ENCODE data around the gene CXCR1.
"Not testable (repeated sequence)": the region's sequence is repeated elsewhere in the genome, so short reads cannot be mapped to it uniquely, and the experiment has no call there.

The CXCR1 gene

DNA sequence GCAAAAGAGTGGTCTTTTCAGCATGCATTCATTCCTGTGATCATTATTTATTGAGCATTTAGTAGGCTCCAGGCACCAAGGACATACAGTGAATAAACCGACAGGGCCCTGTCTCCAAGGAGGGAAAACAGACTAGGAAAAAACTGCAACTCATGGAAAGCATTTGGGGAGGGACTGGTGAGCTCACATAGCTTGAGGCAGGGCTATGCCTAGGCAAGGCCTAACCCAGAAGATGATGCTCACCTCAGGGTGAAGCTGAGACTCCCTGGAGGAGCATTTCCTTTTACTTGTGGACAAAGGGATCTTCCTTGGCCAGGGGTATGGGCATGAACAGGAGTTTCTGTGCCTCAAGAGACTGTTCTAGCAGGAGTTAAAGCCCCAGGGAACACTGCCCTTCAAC is 3.9 kb downstream of the CXCR1 start:
- no peak for DNase-seq (ENCODE audit: low read depth in 2 of 3, low spot score in 2 of 3)

DNA sequence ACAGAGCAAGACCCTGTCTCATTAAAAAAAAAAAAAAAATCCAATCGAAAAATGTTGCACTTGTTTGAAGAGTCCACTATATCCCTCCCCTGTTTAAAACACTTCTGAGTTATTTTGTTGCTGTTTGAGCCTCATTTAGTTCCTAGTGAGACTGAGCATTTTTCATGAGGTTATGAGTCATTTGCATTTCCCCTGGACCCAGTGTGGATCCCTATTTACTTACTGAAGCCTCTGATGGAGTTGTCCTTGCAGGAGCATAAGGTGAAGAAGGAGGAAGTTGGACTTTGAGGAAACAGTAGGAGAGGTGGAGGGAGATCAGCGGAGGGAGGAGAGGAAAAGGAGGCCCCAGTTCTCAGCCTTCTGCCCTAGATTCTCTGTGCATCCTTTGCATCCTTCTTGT is 5.1 kb downstream of the CXCR1 start:
- DNase-seq (ENCODE audit: low read depth in 2 of 3, low spot score in 2 of 3): no peak

DNA sequence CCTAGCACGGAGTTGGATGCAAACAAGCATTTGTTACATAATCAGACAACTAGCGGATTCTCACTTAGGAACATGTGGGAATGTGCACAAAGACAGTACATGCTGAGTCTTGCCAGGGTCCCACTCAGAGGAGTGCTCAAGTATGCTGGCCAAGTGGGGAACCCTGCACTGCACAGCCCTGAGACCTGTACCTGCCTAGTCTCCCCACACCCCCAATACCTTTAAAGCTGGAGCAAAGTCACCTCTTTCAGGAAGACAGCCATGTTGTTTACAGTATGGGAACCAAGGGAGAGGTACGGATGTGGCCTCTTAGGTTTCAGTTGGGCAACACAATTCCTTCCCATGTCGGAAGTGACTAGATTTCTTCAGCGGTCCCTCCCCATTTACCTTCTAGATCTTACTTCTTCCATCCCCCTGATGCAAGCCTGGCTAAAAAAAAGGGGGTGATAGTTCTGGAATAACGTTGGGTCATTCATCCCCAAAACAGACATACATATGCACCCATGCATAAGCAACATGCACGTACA is 10.7 kb downstream of the CXCR1 start:
- no peak for DNase-seq (ENCODE audit: low read depth in 2 of 3, low spot score in 2 of 3)

DNA sequence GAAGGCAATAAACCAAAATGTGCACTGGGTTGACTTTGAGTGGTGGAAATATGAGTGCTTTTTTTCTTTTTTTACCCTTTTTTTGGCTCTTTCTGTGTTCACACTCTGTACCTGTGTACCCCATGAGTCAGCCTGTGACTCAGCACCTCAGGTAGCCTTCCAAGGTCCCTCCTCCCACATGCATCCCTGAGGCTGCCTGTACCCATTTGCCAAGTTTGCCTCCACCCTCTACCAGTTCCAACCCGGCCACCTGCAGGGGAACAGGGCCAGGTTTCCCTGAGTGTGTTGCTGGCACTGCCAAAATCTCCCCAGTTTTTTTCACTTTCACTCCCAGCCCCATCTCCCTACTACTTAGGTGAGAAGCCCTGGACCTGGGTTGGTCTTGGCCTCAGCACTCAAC is 14.0 kb downstream of the CXCR1 start:
- DNase-seq (ENCODE audit: low read depth in 2 of 3, low spot score in 2 of 3): no peak

DNA sequence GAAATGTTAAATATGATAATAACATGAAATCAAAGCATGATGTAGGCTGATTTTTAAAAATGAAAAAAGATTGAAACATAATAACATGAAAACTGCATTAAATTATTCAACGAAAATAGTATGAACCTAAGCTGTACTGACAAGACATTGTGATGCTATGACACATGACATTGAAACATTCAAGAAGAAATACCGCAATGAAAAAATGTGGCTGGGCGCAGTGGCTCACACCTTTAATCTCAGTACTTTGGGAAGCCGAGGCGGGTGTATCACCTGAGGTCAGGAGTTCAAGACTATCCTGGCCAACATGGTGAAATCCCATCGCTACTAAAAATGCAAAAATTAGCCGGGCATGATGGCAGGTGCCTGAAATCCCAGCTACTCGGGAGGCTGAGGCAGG is 14.6 kb downstream of the CXCR1 start:
- no peak for DNase-seq (ENCODE audit: low read depth in 2 of 3, low spot score in 2 of 3)

DNA sequence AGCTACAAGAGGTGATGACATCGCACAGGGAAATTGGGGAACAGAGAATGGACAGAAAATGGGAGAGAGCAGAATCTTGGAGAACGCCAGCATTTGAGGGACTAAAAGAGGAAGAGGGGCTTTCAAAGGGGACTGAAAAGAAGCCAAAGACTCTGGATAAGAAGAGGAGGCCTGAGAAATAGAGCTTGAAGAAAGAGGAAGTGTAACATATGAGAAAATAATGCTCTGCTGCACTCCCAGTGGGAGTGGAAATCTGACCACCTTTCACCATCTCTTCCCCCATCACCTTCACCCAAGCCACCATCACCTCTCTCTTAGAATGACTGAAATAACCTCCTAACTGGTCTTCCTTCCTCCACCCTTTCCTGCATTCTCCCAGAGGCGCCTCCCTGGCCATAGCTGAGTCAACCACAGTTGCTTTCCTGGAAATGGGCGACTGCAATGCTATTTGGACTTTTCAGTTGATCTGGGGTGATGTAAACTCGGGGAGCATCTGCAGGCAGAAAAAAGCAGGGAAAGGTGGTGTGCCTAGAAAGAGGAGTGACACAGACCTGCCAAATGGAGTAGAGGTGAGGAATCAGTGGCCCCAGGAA is 16.8 kb downstream of the CXCR1 start:
- DNase-seq (ENCODE audit: low read depth in 2 of 3, low spot score in 2 of 3): no peak

DNA sequence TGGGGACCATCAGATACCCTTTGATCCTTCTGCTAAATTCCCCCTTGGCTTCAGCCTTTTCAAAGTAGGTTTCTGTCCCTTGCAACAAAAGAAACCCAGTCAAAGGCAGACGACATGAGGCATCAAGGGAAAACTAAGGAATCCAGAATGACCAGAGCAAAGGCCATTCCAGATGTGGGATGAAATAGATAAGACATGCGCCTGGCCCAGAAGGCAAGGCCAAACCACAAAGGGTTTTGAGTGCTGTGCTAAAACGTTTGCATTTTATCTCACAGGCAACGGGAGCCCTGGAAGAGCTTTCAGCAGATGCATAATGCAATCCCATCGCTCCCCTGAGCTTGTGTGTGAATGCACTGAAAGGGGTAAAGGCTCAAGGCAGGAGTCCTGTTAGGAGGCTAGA is 17.7 kb downstream of the CXCR1 start:
- no peak for DNase-seq (ENCODE audit: low read depth in 2 of 3, low spot score in 2 of 3)

DNA sequence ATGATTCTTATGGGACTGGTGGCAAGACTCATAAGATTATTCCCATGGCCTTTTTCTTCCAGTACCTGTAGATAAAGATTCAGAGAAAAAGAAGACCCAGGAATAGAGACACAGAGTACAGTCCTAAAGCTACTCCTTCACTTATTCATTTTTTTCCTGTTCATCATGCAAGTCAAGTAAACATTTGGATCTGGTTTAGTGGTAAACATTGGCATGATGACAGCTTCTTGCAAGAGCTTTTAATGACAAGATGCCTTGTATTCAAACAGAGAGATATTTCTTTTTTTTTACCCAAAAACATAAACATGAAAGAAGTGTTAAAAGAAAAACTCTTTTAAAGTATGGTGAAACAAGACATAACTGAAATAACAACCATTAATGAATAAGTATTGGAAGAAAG is 20.7 kb downstream of the CXCR1 start:
- no peak for DNase-seq (ENCODE audit: low read depth in 2 of 3, low spot score in 2 of 3)

DNA sequence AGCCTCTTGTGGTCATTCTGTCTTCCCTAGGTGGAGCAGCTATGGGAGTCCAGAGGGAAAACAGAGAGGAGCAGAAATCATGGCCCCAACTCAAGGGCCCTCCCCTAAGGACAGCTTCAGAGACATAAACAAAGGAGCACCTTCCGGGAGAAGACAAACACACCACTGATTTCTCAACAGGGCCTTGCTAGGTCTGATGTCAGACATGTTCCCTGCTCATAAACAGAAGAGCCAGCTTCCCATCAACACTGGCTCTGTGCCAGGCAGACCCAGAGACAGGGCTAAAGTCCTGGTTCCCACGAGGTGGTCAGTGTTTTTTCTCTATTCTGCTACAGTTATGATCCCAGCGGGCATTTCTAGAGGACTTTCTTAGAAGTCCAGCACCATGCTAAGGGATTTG is 21.6 kb downstream of the CXCR1 start:
- DNase-seq (ENCODE audit: low read depth in 2 of 3, low spot score in 2 of 3): no peak

DNA sequence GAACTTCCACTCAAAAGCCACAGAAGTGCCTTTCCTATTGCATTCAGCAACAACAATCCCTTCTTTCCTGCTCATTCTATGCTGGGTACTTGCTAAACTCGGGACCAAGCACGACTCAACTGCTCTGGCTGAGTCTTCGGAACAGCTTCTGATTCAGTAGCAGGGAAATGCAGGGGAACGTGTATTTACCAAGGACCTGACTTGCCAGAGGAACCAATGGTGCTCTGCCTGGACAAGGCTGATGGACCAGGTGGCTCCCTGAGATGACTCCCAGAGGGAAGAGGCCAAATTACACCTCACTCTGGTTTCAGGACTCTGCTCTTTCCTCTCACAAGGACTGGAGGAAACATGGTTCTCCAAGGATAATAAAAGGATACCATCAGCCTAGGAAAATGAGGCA is 28.7 kb downstream of the CXCR1 start:
- DNase-seq (ENCODE audit: low read depth in 2 of 3, low spot score in 2 of 3): no peak

DNA sequence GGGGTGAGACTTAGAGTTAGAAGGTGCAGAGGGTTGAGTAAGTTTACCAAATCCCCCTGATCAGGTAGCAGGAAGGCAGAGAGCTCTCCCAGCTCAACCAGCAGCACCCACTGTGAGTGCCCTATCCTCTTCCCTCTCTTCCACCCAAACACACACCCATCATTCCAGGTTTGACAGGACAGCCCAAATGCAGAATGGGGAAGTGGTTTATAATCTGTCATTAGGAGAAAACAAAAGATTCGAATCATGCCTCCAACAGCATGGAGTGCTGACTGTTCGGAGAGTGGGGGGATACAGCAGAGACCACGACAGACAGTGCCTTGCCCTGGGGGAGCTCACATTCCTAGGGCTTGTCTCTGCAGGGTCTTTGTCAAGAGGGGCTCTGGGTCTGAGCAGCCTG is 29.2 kb downstream of the CXCR1 start:
- no peak for DNase-seq (ENCODE audit: low read depth in 2 of 3, low spot score in 2 of 3)

DNA sequence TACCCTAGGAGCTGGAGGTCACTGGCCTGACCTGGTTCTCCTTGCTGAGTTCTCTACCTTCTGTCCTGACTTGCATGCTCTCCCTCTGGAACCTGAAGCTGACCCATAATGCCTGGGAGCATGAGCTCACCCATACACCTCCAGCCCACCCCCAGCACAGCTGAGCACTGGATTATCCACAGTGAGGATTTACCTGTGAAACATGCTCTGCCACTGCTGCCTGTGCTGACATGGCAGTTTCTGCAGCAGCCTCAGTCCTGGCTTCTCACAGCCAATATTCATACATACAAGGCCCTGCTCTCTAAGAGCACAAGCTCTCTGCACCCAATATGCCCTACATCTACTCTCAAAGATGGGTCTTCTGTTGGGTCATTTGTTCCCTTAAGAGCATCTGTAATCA is 35.9 kb downstream of the CXCR1 start:
- DNase-seq (ENCODE audit: low read depth in 2 of 3, low spot score in 2 of 3): no peak

DNA sequence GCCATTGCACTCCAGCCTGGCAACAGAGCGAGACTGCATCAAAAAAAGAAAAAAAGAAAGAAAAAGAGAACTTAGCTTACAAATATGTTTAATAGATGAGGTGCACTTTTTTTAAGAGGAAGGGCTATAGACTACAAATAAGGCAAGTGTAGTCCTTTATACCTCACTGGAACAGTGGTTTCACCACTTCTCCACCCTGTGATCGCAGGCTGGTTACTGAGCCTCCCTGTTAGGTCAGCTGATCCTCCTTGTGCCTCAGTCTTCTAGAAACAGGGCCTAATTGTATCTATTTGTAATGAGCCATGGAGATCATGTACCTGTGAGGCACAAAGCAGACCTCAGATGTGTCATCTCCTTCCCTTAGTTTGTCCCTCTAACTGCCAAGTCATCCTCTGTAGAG is 36.4 kb downstream of the CXCR1 start:
- no peak for DNase-seq (ENCODE audit: low read depth in 2 of 3, low spot score in 2 of 3)

DNA sequence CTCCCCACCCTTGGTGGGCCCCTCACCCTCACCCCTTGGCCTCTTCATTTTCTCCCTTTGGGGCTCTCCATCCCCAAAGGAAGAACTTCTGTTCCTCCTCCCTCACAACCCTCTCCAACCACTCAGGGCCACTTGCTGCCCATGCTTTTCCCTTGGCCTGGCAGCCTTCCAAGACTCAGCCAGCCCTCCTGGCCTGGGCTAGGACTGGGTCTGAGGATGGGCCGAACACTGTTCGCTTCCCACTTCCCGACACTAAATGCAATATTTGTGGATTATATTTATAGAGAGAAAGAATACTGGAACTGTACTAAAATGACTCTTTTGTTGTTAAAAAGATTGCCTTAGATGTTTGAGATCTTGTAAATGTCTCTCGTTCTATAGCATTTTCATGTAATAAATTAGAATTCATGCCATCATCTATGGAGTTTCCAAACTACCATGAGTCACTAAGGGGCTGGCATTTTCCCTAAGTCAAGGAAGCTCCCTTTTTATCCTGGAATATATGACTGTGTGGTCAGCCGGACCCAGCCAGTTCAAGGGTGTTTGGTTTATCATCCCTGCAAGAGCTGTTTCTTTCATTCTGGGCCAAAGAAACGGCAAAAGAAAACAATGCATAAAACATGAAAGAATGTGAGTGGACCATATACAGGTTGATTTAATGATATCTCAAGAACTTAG is 37.2 kb downstream of the CXCR1 start:
- no peak for DNase-seq (ENCODE audit: low read depth in 2 of 3, low spot score in 2 of 3)

DNA sequence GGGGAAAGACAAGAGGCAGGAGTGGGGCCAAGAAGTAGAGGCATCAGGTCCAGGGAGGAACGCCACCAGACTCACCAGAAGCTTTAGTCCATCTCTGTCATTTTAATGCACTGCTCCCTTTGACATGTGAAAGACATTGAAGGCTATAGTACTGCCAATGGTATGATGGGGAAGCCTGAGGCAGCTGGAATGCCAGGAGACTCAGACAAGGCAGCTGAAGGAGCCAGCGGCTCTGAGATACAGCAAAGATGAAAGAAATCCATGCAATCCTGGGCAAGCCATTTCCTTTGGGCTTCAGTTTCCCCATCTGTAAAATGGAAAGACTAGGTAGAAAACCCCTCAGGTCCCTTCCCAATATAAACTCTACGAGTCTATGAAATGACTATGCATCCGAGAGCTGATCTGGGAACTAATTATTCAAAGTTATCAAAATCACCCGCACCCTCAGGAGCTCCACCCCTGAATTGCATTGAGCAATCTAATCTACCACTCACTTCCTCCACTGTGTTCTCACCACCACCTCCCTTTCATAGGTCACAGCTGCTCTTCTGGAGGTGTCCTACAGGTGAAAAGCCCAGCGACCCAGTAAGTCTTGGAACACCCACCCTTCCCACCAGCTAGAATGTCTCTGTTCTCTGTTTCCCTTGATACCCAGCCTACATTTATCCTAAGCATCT is 37.8 kb downstream of the CXCR1 start:
- DNase-seq (ENCODE audit: low read depth in 2 of 3, low spot score in 2 of 3): no peak

DNA sequence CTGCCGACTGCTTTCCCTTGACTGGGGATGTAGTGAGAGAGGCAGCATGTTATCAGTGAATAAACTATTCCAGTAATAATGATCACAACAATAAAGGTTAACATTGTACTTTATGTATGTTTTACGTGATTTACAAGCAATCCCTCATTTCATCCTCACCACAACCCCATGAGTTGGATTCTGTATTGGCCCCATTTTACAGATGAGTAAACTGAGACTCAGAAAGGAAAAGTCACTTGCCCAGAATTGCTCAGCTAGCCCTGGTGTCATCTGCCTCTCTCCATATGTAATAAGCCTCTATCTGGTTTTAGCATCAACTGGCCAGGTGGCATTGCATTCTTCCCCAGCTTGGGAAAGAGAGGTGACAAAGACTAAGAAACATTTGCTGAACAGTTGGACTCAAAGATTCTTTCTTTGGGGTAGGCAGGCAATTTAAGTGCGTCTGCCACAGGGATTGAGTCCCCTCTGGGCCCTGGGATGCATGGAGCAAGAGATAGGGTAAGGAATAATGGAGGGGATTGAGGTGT is 38.8 kb downstream of the CXCR1 start:
- no peak for DNase-seq (ENCODE audit: low read depth in 2 of 3, low spot score in 2 of 3)

DNA sequence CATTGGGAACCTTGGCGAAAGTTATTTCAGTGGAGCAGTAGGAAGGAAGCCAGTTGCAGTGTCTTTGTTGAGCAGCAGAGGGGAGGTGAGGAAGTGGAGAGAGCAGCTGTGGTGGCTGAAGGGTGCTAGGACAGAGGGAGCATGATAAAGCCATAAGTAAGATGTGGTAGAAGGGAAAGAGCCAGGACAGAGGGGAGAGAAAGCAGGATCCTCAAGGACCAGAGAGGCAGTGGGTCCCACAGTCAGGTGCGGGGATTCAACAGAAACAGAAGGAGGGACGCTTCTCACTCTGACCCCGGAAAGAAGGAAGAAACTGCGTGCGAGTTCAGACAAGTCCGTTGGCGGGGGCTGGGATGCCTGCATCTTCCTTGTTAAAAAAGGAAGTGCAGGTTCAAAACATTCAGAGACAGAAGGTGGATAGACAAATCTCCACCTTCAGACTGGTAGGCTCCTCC is 41.1 kb downstream of the CXCR1 start, which contains the start of gene CXCR2:
Gene CXCR2, plus strand, starts transcription at position 403 of the 455 bp plus-strand sequence. CDS start 8,774 bp downstream, outside the sequence.
- no peak for DNase-seq (ENCODE audit: low read depth in 2 of 3, low spot score in 2 of 3)

DNA sequence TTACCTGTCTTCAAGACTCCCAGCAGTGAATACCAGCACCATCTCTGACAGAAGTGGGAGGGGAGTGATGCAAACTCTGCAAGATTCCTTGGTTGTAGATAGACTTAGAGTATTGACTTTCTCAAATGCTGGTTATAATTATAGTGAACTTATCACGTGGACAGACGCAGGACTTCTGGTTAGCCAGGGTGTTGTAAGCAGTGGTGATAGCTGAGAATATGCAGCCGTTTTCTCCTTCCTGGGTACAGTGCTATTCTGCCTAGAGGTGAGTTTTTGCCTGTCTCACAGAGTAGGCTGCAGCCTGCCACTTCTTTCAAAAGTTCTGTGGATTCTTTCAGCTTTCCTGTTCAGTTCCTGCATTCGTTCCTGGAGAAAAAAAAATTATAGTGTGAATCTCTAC is 41.7 kb downstream of the CXCR1 start:
- DNase-seq (ENCODE audit: low read depth in 2 of 3, low spot score in 2 of 3): no peak

DNA sequence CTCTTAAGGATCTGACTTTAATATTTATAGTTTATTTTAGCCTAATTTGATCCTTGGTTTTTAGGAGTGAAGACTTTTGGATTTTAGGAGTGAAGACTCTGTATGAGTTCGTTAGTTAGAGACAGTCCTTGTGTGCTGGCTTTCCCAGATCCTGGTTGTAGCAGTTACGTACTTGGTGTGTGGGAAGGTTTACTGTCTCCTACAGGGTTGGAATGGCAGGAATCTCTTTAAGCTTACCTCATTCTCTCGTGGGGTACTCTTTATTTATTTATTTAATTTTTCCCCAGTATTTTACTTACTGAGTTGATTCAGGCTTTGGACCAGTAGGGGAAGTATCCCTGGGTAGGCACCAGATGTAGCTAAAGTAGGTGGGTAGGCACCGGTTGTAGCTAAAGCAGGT is 42.8 kb downstream of the CXCR1 start:
- no peak for DNase-seq (ENCODE audit: low read depth in 2 of 3, low spot score in 2 of 3)

DNA sequence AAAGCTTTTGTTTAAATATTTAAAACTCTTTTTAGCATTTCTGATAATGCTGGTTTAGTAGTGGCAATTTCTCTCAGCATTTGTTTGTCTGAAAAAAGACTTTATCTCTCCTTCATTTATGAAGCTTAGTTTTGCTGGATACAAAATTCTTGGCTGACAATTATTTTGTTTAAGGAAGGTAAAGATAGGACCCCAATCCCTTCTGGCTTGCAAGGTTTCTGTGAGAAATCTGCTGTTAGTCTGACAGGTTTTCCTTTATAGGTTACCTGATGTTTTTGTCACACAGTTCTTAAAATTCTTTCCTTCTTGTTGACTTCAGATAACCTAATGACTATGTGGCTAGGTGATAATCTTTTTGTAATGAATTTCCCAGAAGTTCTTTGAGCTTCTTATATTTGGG is 44.5 kb downstream of the CXCR1 start:
- DNase-seq (ENCODE audit: low read depth in 2 of 3, low spot score in 2 of 3): not testable (repeated sequence)

DNA sequence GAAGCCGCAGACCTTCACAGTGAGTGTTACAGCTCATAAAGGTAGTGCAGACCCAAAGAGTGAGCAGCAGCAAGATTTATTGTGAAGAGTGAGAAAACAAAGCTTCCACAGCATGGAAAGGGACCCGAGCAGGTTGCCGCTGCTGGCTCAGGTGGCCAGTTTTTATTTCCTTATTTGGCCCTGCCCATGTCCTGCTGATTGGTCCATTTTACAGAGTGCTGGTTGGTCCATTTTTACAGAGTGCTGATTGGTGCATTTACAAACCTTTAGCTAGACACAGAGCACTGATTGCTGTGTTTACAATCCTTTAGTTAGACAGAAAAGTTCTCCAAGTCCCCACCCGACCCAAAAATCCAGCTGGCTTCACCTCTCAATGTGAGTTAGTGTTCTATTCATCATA is 45.0 kb downstream of the CXCR1 start:
- not testable (repeated sequence) for DNase-seq (ENCODE audit: low read depth in 2 of 3, low spot score in 2 of 3)
